NT2/D1 (cell line): ENCODE measurements around the gene CDC42.

Source experiments
- SUZ12 ChIP-seq: IDR thresholded peaks from 2 replicates; pipeline ENCODE4 v1.6.1; 2011; ENCODE audit not compliant: insufficient read length, insufficient read depth; ENCODE audit errors: extremely low read depth
- YY1 ChIP-seq: IDR thresholded peaks from 2 replicates; pipeline ENCODE4 v1.6.1; 2011; ENCODE audit not compliant: insufficient read length, insufficient read depth
- ZNF274 ChIP-seq: IDR thresholded peaks from 2 replicates; pipeline ENCODE4 v1.6.1; 2011; ENCODE audit warnings: mild to moderate bottlenecking, low read depth, low read length

- TF ChIP-seq ZNF274 (no peak), YY1 (no peak), SUZ12 (no peak)
Measured at GRCh38 chr1:22093513-22093912, 41.0 kb downstream of the CDC42 start.
